CD14-positive monocyte (primary cell): ENCODE data around the gene COL26A1. TPM values are rescaled to one million over a fixed set of nuclear protein-coding genes. Genes with fewer than 3 reads are reported as not detected.

Experiments
- DNase-seq, 3 donors: peaks; one replicate each; pipeline ENCODE4 v3.0.0-alpha.2; 2011 to 2022
- H2AFZ ChIP-seq: 2 replicates; pipeline ENCODE4 v1.6.0; 2012; ENCODE audit warnings: mild to moderate bottlenecking, low read depth, low read length, inconsistent platforms; ENCODE audit not compliant: insufficient read depth, poor library complexity, severe bottlenecking
- H3K27ac ChIP-seq, 2 donors: 1 replicate in 1 of 2; 2 replicates in 1 of 2; pipeline ENCODE4 v1.5.1; 2012 to 2013; ENCODE audit warnings: low read length in 2 of 2, control low read depth in 1 of 2, inconsistent platforms in 1 of 2, low read depth in 1 of 2, mild to moderate bottlenecking in 1 of 2
- H3K27me3 ChIP-seq, 2 donors: one replicate each; pipeline versions ENCODE4 v1.6.0 to v1.6.1; 2011 to 2013; ENCODE audit warnings: low read length in 2 of 2; ENCODE audit not compliant: control insufficient read depth in 2 of 2, insufficient read depth in 2 of 2
- H3K36me3 ChIP-seq, 2 donors: replicated peaks in 1 of 2; 1 replicate in 1 of 2; 2 replicates in 1 of 2; pipeline versions ENCODE4 v1.5.1 to v1.6.1; 2012 to 2013; ENCODE audit warnings: low read length in 2 of 2, control low read depth in 1 of 2, inconsistent platforms in 1 of 2, mild to moderate bottlenecking in 1 of 2; ENCODE audit not compliant: insufficient read depth in 2 of 2, control insufficient read depth in 1 of 2
- H3K4me1 ChIP-seq, 2 donors: 1 replicate in 1 of 2; 2 replicates in 1 of 2; pipeline versions ENCODE4 v1.5.1 to v1.6.1; 2012 to 2013; ENCODE audit warnings: low read length in 2 of 2, control low read depth in 1 of 2, inconsistent platforms in 1 of 2, mild to moderate bottlenecking in 1 of 2, moderate library complexity in 1 of 2; ENCODE audit not compliant: insufficient read depth in 2 of 2, control insufficient read depth in 1 of 2
- H3K4me2 ChIP-seq: replicated peaks from 2 replicates; pipeline ENCODE3; 2012; ENCODE audit warnings: low read length, moderate library complexity, mild to moderate bottlenecking; ENCODE audit not compliant: poor library complexity, severe bottlenecking; ENCODE audit errors: extremely low read depth
- H3K4me3 ChIP-seq, 3 experiments: fragments of 200-600 bp in 1 of 3; sonication (generic) in 1 of 3; replicated peaks in 1 of 3; 1 replicate in 2 of 3; 2 replicates in 1 of 3; pipeline ENCODE4 v1.5.1; 2011 to 2013; ENCODE audit warnings: low read length in 3 of 3, mild to moderate bottlenecking in 3 of 3, control low read depth in 2 of 3, low read depth in 2 of 3, inconsistent platforms in 1 of 3, moderate library complexity in 1 of 3
- H3K79me2 ChIP-seq: 2 replicates; pipeline ENCODE4 v1.6.0; 2012; ENCODE audit warnings: mild to moderate bottlenecking, control low read depth, inconsistent platforms, low read length, moderate library complexity; ENCODE audit not compliant: insufficient read depth
- H3K9ac ChIP-seq: 2 replicates; pipeline ENCODE4 v1.6.0; 2017; ENCODE audit warnings: low read length, mild to moderate bottlenecking; ENCODE audit not compliant: insufficient read depth, poor library complexity, severe bottlenecking
- H3K9me3 ChIP-seq, 2 donors: replicated peaks in 1 of 2; 1 replicate in 1 of 2; 2 replicates in 1 of 2; pipeline versions ENCODE4 v1.5.1 to v1.6.1; 2012 to 2013; ENCODE audit warnings: low read length in 2 of 2, control low read depth in 1 of 2; ENCODE audit not compliant: control insufficient read depth in 1 of 2, insufficient read depth in 1 of 2
- H4K20me1 ChIP-seq: 2 replicates; pipeline ENCODE4 v1.6.0; 2012; ENCODE audit warnings: mild to moderate bottlenecking, low read length, control low read depth, moderate library complexity; ENCODE audit not compliant: insufficient read depth
- H3K27ac Mint-ChIP-seq, 7 donors: one replicate each; pipeline ENCODE4 v1.8.0; 2020; ENCODE audit warnings: mild to moderate bottlenecking in 7 of 7, mixed read lengths in 7 of 7, moderate library complexity in 6 of 7, inconsistent platforms in 2 of 7
- H3K27me3 Mint-ChIP-seq, 3 donors: one replicate each; pipeline ENCODE4 v1.8.0; 2021 to 2022; ENCODE audit warnings: low read depth in 3 of 3, mild to moderate bottlenecking in 3 of 3, mixed read lengths in 3 of 3, moderate library complexity in 3 of 3, inconsistent platforms in 1 of 3
- H3K36me3 Mint-ChIP-seq, 2 donors: one replicate each; pipeline ENCODE4 v1.8.0; 2020; ENCODE audit warnings: mixed read lengths in 2 of 2, inconsistent platforms in 1 of 2, mild to moderate bottlenecking in 1 of 2
- H3K4me1 Mint-ChIP-seq: one replicate; pipeline ENCODE4 v1.8.0; 2020; ENCODE audit warnings: mild to moderate bottlenecking, mixed read lengths
- H3K4me3 Mint-ChIP-seq, 2 donors: one replicate each; pipeline ENCODE4 v1.8.0; 2020; ENCODE audit warnings: mild to moderate bottlenecking in 2 of 2, mixed read lengths in 2 of 2, moderate library complexity in 1 of 2
- H3K9me3 Mint-ChIP-seq, 7 donors: one replicate each; pipeline ENCODE4 v1.8.0; 2020 to 2022; ENCODE audit warnings: mixed read lengths in 7 of 7, mild to moderate bottlenecking in 6 of 7, moderate library complexity in 6 of 7, inconsistent platforms in 2 of 7
- CTCF ChIP-seq: fragments of 200-600 bp; IDR thresholded peaks from one replicate; pipeline ENCODE4 v1.8.0; 2022; ENCODE audit warnings: antibody characterized with exemption, mild to moderate bottlenecking
- WGBS: methylation state at CpG from one replicate; pipeline ENCODE4 v1.1.5; 2013; ENCODE audit warnings: missing lambda C conversion rate; ENCODE audit not compliant: insufficient coverage; 5-methylcytosine and 5-hydroxymethylcytosine counted together
- intact Hi-C, 2 donors: fragments of 100-400 bp; cut with micrococcal nuclease; formaldehyde crosslinking; loops; one replicate each; pipeline versions ENCODE4 v1.15.0 to v1.15.1; 2023
- polyA plus RNA-seq, 3 donors: library from polyadenylated mRNA; depleted of rRNA in 1 of 3; unstranded in 2 of 3; stranded (reverse) in 1 of 3; fragments of 300-500 nt in 2 of 3; fragments of >200 nt in 1 of 3; fragmentation: Illumina TruSeq in 2 of 3; gene quantifications; 1 replicate in 2 of 3; 2 replicates in 1 of 3; pipeline ENCODE4 v1.2.3, GENCODE V29; 2012 to 2021

COL26A1 gene
- polyA plus RNA-seq, 3 donors = not detected

- DNase-seq = no peak
- Histone ChIP-seq H2AFZ (no peak overlapping the region), H3K27me3 (no peaks in the 10 kb centered on the region), H3K9me3 (no peaks in the 10 kb centered on the region), H3K27ac (no peak overlapping the region), H3K9ac (no peak overlapping the region), H4K20me1 (no peaks in the 10 kb centered on the region), H3K4me1 (no peaks in the 10 kb centered on the region), H3K36me3 (no peaks in the 10 kb centered on the region), H3K79me2 (no peaks in the 10 kb centered on the region), H3K4me3 (no peak overlapping the region), H3K4me2 (no peak overlapping the region)
- WGBS = 86% methylated on average over 6 of the region's 8 CpGs
- peaks cover 4 to 13% (median 7%) of the 10 kb centered on the region in 3 donors for H3K27me3 Mint-ChIP-seq
- H3K27ac Mint-ChIP-seq = no peak overlapping the region
- intact Hi-C loops = no loop called here
- TF ChIP-seq CTCF = no peak
- H3K9me3 Mint-ChIP-seq = peaks cover 0 to 5% (median 0%) of the 10 kb centered on the region in 7 donors
- no peaks in the 10 kb centered on the region for H3K36me3 Mint-ChIP-seq
- no peak overlapping the region for H3K4me3 Mint-ChIP-seq
- no peaks in the 10 kb centered on the region for H3K4me1 Mint-ChIP-seq
Measured at GRCh38 chr7:101534015-101534803, 171.5 kb downstream of the COL26A1 start.

- H3K27ac ChIP-seq = no peak overlapping the region
- no peak overlapping the region for H2AFZ ChIP-seq
- H3K9me3 ChIP-seq = no peaks in the 10 kb centered on the region
- no peak overlapping the region for H3K4me2 ChIP-seq
- Mint-ChIP-seq H3K4me1 (no peaks in the 10 kb centered on the region), H3K36me3 (no peaks in the 10 kb centered on the region), H3K9me3 (peaks cover 0 to 5% (median 0%) of the 10 kb centered on the region in 7 donors), H3K27ac (no peak overlapping the region), H3K4me3 (no peak overlapping the region), H3K27me3 (peaks cover 2 to 13% (median 7%) of the 10 kb centered on the region in 3 donors)
- H3K36me3 ChIP-seq = no peaks in the 10 kb centered on the region
- H3K27me3 ChIP-seq = no peaks in the 10 kb centered on the region
- H3K9ac ChIP-seq = no peak overlapping the region
- no peak for TF ChIP-seq CTCF
- WGBS = 88% methylated on average over 11 of the region's 11 CpGs
- intact Hi-C loops = no loop called here
- H4K20me1 ChIP-seq = no peaks in the 10 kb centered on the region
- H3K4me3 ChIP-seq = no peak overlapping the region
- H3K79me2 ChIP-seq = no peaks in the 10 kb centered on the region
- no peaks in the 10 kb centered on the region for H3K4me1 ChIP-seq
- no peak for DNase-seq
Measured at GRCh38 chr7:101534873-101535272, 172.2 kb downstream of the COL26A1 start.
